HG02981 (cell line): Measurements from ENCODE around the gene TNPO3.
"Not testable (repeated sequence)": the region's sequence is repeated elsewhere in the genome, so short reads cannot be mapped to it uniquely, and the experiment has no call there.

Source experiments
- ATAC-seq: cut with Tn5 transposase; IDR thresholded peaks from one replicate; pipeline ENCODE4 v1.9.1; 2021; ENCODE audit warnings: mild to moderate bottlenecking, moderate library complexity; ENCODE audit not compliant: unreplicated experiment

TNPO3 gene

GRCh38 chr7:128924707-128925588 is 130.0 kb downstream of the TNPO3 start:
- ATAC-seq = no peak

DNA sequence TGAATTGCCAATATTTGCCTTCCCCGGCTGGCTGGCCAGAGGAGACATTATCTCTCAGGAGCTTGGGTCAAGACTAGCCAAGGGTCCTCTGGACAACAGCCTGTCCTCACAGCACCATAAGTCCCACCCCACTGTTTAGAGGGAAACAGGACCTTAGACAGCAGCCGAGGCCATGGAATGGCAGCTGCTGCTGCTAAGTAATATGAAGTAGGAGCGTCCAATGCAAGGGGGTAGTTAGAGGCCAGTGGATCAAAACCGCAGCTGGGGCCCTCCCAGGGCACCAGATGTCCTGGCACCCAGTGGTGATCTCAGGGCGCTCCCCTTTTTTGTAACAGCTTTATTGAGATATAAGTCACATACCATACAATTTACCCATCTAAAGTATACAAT is 131.5 kb downstream of the TNPO3 start:
- ATAC-seq = no peak

DNA sequence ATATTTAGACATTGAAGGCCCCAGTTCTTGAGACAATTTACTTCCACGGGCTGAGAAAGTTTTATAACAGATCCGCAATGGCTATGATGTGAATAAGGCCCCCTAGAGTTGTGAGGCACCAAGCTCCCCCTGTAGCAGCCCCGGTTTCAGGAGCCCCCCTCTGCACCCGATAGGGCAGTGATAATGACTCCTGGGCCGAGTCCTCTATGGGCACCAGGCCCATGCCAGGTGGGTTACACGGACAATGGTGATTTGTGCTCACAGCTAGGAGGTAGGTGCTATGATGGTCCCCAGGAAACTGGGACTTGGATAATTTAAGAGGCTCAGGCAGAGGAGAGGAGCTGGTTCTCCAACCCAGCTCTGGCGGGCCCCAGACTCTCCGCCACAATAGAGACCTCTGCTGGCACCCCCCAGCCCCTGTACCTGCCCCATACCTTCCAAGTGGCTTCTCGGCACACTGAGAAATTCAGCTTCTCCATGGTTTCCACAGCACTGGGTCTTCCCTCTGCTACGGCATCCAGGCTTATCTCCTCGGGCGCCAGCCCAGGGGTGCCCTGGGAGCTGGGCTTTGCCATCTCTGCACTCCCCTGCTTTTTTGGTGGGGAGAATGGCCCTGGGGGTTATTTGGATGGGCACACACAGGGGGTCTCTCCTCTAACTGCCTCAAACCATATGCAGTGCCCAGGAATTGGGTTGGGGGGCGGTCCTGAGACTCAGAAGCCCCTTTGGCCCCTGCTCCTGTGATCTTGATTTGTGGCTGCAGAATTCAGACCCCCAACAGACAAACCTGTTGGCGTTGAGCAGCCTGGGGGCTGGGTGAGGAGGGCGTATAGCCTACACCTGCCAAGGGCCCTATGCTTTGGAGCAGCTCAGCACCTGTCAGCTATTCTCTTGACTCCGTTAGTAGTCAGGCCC is 132.2 kb downstream of the TNPO3 start:
- no peak for ATAC-seq

- no peak for ATAC-seq
Observed at GRCh38 chr7:128921866-128922440, 133.0 kb downstream of the TNPO3 start.

DNA sequence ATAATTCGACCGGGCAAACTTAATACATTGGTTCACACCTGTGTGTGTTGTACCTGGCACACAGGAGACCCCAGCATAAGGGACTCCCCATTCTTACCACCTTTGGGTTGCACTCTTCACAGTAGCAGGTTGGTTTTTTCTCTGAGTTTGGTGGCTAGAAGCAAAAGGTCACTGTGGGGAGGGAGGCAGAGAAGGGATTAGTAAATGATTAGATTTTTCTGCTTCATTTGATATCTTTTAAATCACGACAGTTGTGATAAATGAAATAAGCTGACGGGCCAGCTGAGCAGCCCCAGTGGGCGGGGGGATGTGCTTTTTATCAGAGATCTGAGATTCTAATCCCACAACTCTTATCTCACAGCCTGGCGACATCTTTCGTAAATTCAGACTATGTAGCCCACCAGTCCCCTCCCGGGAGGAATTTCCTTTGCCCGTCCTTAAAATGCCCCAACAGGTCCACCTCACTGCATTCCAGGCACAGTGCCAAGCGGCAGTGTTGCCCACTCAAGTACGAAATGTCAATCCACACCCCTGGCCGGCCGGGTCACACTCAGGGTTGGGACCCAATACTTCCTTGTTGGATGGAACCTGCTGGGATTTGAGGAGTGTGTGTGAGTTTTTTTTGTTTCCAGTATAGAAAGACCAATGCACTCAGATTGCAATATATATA is 133.9 kb downstream of the TNPO3 start:
- no peak for ATAC-seq

DNA sequence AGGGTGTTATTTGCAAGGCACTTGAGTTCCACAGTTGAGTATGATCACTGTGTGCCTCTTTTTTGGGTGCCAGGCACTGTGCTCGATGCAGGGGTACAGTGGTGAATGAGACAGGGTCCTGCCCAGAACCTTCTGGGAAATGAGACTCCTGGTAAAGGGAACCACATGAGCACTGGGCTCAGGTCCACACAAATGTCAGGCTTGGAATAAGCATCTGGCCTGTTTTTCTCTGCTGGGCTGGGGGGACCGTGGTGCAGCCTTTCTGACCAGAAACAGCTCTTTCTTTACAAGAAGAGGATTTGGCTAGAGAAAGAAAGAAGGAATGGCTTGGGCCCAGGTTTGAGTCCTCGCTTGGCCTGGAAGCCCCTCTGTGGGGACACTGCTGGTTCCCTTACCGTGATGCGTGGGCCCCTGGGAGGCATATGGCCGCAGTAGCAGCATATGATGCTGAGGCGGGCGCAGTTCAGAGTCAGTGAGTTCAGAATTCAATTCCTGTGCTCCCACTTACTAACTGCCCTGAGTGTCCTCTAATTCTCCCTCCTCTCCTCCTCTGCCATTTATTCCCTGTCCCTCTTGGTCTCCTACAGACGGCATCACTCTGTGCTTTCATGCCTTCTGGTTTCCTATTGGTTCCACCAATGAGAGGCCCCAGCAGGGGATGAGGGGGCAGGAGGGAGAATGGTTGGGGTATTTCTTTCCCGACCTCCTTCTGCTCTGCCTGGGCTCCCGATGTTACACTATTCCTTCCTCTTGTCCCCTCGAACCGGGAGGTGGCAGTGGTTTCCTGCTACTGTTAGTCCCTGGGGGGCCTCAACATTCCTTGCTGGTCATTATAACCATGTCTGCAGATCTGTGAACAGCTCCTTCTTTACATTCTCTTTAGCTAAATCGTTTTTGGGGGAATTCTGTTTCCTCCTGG is 134.8 kb downstream of the TNPO3 start:
- ATAC-seq = no peak

DNA sequence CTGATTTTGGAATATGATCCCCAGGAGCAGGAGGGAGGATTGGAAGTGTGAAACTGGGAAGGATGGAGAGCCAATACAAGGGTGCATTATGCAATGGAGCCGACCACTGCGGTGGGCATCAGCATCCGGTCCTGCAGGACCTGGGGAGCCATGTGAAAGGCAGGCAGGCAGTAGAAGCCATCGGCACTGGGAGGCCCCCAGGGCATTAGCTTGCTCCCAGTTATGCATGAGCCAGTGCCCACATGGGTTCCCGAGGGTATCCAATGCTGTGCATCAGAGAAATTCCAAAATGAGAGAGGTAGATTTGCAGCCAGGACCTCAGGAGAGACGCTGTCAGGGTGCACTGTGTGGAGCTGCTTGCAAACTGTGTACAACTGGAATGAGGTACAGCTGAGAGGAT is 135.7 kb downstream of the TNPO3 start:
- ATAC-seq = no peak

- ATAC-seq = no peak
Observed at GRCh38 chr7:128918016-128918665, 136.8 kb downstream of the TNPO3 start.

DNA sequence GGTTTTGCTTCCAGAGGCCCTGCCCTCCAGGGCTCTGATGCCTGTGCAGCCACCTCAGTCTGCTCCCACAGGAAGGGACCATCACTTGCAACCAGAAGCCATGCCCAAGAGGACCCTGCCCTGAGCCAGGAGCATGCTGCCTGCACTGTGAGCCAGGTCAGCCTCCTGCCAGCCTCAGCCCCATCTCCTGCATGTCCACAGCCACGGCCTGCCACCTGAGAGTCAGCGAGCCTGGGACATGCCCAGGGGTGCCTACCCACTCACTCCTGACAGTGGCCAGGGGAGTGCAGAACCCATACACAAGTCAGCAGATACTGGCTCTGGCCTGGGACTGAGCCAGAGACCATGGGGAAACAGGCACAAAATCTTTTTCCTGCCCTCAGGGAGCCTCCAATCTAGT is 137.8 kb downstream of the TNPO3 start:
- ATAC-seq = no peak

- ATAC-seq = no peak
Observed at GRCh38 chr7:128916643-128916915, 138.3 kb downstream of the TNPO3 start.

DNA sequence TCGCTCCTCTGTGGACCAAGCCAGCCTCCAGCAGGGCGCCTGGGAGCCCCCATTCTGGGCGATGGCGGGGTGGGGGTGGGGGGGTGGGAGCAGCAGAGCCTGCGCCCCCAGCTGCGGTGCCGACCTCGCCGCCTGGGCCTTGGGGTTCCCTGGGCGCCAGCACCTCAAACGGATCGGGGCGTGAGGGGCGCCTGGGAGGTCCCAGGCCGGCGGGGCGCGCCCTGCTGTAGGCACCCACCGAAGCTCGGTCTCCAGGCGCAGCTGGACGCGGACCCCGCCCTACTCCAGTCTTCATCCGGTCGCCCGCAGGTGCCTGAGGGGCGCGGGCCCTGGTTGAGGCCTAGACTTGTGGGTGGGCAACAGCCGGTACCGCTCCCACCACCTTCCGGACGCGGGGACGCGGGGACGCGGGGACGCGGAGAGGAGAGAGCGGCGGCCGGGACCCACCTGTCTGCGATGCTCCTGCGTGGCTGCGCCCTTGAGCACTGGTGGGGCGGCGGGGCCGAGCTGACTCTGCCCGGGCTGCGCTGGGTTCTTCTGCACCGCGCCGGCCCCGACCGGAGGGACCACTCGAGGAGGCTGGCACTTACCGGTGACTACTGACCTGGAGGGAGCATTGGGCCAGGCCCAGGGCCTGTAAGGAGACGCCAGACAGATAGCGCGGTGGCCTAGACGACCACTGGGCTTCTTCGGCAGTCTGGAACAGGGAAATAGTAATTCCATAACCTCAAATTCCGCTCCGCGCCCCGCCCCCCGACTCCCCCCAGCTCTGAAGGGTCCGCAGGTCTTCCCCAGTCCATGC is 138.9 kb downstream of the TNPO3 start:
- ATAC-seq = no peak

GRCh38 chr7:128915271-128915819 is 139.6 kb downstream of the TNPO3 start:
- ATAC-seq = no peak

GRCh38 chr7:128914566-128915151 is 140.3 kb downstream of the TNPO3 start:
- no peak for ATAC-seq

DNA sequence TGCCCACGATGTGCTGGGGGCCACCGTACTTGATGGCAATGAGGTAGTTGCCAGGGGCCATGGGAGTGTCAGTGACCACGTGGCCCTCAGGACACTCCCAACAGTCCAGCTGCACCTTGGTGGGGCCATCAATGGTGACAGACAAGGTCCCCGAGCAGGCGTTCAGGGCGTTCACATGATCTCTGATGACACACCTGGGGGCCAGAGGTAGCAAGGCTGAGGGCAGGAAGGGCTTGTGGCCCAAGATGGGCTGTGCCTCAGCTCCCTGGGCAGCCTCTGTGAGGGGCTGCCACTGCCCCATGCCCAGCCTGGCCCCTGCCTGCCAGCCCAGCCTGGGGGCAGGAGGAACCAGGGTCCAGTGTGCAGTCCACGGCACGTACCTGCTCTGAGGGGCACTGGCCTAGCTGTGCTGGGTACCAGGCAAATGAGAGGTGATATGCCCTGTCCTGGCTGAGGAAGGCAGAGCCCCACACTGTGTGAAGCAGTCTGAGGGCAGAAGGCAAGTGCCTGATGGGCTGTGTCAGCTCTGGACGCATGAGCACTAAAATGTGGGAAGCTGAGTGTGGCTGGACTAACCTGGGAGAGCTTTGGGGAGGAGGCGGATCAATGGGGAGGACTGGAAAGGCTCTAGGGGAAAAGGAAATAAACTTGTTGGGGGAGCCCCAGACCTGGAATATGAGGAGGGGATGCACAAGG is 140.9 kb downstream of the TNPO3 start:
- no peak for ATAC-seq

- not testable (repeated sequence) for ATAC-seq
Observed at GRCh38 chr7:128912709-128913495, 142.0 kb downstream of the TNPO3 start.

- no peak for ATAC-seq
Observed at GRCh38 chr7:128912281-128912680, 142.6 kb downstream of the TNPO3 start.
